K562 (cell line): ENCODE data around the gene SYNJ2. TPM values are rescaled to one million over a fixed set of nuclear protein-coding genes. Genes with fewer than 3 reads are reported as not detected.

Source experiments
- BRF1 ChIP-seq: IDR thresholded peaks from 3 replicates; pipeline ENCODE4 v1.6.1; 2011; ENCODE audit warnings: borderline replicate concordance, mild to moderate bottlenecking; ENCODE audit not compliant: insufficient read length; ENCODE audit errors: extremely low read depth
- DMBX1 ChIP-seq: fragments of 250-450 bp; sonication (Bioruptor Pico); IDR thresholded peaks from 2 replicates; pipeline ENCODE4 v1.8.0; 2022; ENCODE audit warnings: inconsistent platforms, mild to moderate bottlenecking, moderate library complexity, borderline replicate concordance
- ESRRA ChIP-seq: fragments of 450-650 bp; IDR thresholded peaks from 2 replicates; pipeline ENCODE4 v1.6.1; 2014; ENCODE audit warnings: low read depth, mild to moderate bottlenecking, moderate library complexity, borderline replicate concordance
- GABPA ChIP-seq: fragments of 200-800 bp; sonication (Bioruptor generic); conservative IDR thresholded peaks from 2 replicates; pipeline ENCODE4 v1.6.1; 2016; ENCODE audit warnings: low read depth, missing genetic modification characterization, missing compliant biosample characterization
- NONO ChIP-seq, 2 experiments: fragments of 200-400 bp in 1 of 2; fragments of 450-650 bp in 1 of 2; formaldehyde crosslinking in 1 of 2; IDR thresholded peaks; 2 replicates each; pipeline ENCODE4 v1.6.1; 2017; ENCODE audit warnings: low read depth in 2 of 2, mild to moderate bottlenecking in 2 of 2, moderate library complexity in 2 of 2, low read length in 1 of 2
- PRMT5 ChIP-seq: sonication (generic); formaldehyde crosslinking; IDR thresholded peaks from 2 replicates; pipeline ENCODE4 v1.5.0; 2020; ENCODE audit warnings: missing genetic modification reagents
- ZNF347 ChIP-seq: fragments of 450-650 bp; formaldehyde crosslinking; IDR thresholded peaks from 2 replicates; pipeline ENCODE4 v1.4.0; 2020; ENCODE audit warnings: low read depth, mild to moderate bottlenecking, moderate library complexity
- ZSCAN29 ChIP-seq: fragments of 450-650 bp; IDR thresholded peaks from 2 replicates; pipeline ENCODE4 v1.6.1; 2017
- polyA plus RNA-seq, 8 experiments: library from polyadenylated mRNA; depleted of rRNA in 4 of 8; stranded (reverse) in 5 of 8; unstranded in 3 of 8; fragments of >200 nt; fragmentation: Nextera tagmentation in 2 of 8; fragmentation: Illumina TruSeq in 1 of 8; extraction: Ambion mirVana in 2 of 8; extraction: Trizol in 1 of 8; gene quantifications; 2 replicates each; pipeline versions ENCODE4 v1.2.1 to v1.2.3, GENCODE V29; 2011 to 2014; ENCODE audit warnings: inconsistent platforms in 1 of 8, missing spikeins in 1 of 8
- total RNA-seq, 7 experiments: library from RNA; depleted of rRNA in 6 of 7; stranded (reverse); fragments of >200 nt in 6 of 7; fragmentation: Illumina TruSeq in 2 of 7; extraction: Trizol in 2 of 7; gene quantifications; 2 replicates each; pipeline versions ENCODE4 v1.2.1 to v1.2.3, GENCODE V29; 2011 to 2021; ENCODE audit warnings: low replicate concordance in 1 of 7
- TF ChIP-seq, protein P1 (sequence below): sonication (generic); formaldehyde crosslinking; IDR thresholded peaks from 2 replicates; pipeline ENCODE4 v1.8.0; 2023; ENCODE audit warnings: mild to moderate bottlenecking, missing genetic modification reagents
- TF ChIP-seq, protein P2 (sequence below): fragments of 450-650 bp; IDR thresholded peaks from 2 replicates; pipeline ENCODE4 v1.6.1; 2018; ENCODE audit not compliant: partially characterized antibody
- TF ChIP-seq, protein P3 (sequence below): sonication (generic); formaldehyde crosslinking; IDR thresholded peaks from 2 replicates; pipeline ENCODE4 v1.8.0; 2022; ENCODE audit warnings: mild to moderate bottlenecking, missing genetic modification reagents
- TF ChIP-seq, protein P4 (sequence below): fragments of 250-450 bp; sonication (Bioruptor Pico); IDR thresholded peaks from 2 replicates; pipeline ENCODE4 v1.4.0; 2020; ENCODE audit warnings: mild to moderate bottlenecking, moderate library complexity, borderline replicate concordance

SYNJ2 gene
- total and polyA plus RNA-seq, 9 of the 15 experiments (the other 6 are each of a cell fraction or from before 2014, with no cell fraction given): 3.0 to 27.7 (median 17.8) TPM

DNA sequence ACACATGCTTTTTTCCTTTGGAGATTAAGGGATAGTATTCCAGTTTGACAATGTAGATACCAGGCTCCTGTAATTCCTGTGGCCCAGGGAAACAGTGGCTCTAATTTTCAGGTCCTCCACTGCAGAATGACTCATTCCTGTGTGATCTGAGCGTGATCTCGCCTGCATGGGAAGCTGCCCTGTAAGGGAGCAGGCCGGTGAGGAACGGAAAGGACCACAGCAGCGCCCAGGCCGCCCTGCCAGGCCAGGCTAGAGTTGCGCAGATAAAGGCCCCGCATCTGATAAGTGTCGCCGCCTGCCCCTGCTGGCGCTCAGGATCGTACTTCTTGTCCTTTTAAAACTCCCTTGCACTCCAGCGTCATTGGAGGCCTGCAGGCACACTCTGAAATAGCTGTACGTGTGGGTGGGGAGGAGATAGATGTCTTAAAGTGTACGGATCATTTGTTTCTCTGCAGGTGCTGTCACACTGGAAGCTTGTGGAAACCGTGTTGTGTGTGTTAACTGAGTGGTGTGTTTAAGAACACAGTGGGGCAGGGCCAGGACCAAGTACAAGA, 60.7 kb downstream of the SYNJ2 start (continued):
- TF ChIP-seq, protein P1, sequence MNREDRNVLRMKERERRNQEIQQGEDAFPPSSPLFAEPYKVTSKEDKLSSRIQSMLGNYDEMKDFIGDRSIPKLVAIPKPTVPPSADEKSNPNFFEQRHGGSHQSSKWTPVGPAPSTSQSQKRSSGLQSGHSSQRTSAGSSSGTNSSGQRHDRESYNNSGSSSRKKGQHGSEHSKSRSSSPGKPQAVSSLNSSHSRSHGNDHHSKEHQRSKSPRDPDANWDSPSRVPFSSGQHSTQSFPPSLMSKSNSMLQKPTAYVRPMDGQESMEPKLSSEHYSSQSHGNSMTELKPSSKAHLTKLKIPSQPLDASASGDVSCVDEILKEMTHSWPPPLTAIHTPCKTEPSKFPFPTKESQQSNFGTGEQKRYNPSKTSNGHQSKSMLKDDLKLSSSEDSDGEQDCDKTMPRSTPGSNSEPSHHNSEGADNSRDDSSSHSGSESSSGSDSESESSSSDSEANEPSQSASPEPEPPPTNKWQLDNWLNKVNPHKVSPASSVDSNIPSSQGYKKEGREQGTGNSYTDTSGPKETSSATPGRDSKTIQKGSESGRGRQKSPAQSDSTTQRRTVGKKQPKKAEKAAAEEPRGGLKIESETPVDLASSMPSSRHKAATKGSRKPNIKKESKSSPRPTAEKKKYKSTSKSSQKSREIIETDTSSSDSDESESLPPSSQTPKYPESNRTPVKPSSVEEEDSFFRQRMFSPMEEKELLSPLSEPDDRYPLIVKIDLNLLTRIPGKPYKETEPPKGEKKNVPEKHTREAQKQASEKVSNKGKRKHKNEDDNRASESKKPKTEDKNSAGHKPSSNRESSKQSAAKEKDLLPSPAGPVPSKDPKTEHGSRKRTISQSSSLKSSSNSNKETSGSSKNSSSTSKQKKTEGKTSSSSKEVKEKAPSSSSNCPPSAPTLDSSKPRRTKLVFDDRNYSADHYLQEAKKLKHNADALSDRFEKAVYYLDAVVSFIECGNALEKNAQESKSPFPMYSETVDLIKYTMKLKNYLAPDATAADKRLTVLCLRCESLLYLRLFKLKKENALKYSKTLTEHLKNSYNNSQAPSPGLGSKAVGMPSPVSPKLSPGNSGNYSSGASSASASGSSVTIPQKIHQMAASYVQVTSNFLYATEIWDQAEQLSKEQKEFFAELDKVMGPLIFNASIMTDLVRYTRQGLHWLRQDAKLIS: no peak
- TF ChIP-seq NONO (IDR thresholded peaks at IDR 0.05; ENCODE audit: low read depth in 2 of 2, low read length in 1 of 2): no peak
- no peak; the same call in 1 of the 2 replicates for TF ChIP-seq DMBX1
- TF ChIP-seq, protein P2, sequence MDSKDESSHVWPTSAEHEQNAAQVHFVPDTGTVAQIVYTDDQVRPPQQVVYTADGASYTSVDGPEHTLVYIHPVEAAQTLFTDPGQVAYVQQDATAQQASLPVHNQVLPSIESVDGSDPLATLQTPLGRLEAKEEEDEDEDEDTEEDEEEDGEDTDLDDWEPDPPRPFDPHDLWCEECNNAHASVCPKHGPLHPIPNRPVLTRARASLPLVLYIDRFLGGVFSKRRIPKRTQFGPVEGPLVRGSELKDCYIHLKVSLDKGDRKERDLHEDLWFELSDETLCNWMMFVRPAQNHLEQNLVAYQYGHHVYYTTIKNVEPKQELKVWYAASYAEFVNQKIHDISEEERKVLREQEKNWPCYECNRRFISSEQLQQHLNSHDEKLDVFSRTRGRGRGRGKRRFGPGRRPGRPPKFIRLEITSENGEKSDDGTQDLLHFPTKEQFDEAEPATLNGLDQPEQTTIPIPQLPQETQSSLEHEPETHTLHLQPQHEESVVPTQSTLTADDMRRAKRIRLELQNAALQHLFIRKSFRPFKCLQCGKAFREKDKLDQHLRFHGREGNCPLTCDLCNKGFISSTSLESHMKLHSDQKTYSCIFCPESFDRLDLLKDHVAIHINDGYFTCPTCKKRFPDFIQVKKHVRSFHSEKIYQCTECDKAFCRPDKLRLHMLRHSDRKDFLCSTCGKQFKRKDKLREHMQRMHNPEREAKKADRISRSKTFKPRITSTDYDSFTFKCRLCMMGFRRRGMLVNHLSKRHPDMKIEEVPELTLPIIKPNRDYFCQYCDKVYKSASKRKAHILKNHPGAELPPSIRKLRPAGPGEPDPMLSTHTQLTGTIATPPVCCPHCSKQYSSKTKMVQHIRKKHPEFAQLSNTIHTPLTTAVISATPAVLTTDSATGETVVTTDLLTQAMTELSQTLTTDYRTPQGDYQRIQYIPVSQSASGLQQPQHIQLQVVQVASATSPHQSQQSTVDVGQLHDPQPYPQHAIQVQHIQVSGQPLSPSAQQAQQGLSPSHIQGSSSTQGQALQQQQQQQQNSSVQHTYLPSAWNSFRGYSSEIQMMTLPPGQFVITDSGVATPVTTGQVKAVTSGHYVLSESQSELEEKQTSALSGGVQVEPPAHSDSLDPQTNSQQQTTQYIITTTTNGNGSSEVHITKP: no peak
- TF ChIP-seq ESRRA: no peak
- TF ChIP-seq, protein P3, sequence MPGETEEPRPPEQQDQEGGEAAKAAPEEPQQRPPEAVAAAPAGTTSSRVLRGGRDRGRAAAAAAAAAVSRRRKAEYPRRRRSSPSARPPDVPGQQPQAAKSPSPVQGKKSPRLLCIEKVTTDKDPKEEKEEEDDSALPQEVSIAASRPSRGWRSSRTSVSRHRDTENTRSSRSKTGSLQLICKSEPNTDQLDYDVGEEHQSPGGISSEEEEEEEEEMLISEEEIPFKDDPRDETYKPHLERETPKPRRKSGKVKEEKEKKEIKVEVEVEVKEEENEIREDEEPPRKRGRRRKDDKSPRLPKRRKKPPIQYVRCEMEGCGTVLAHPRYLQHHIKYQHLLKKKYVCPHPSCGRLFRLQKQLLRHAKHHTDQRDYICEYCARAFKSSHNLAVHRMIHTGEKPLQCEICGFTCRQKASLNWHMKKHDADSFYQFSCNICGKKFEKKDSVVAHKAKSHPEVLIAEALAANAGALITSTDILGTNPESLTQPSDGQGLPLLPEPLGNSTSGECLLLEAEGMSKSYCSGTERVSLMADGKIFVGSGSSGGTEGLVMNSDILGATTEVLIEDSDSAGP (CRISPR knock-in tag): peak; percentile 74
- TF ChIP-seq ZNF347: no peak
- TF ChIP-seq PRMT5 (CRISPR knock-in tag): no peak
- no peak for TF ChIP-seq ZSCAN29
- no peak for TF ChIP-seq GABPA
- no peak for TF ChIP-seq BRF1
- TF ChIP-seq, protein P4, sequence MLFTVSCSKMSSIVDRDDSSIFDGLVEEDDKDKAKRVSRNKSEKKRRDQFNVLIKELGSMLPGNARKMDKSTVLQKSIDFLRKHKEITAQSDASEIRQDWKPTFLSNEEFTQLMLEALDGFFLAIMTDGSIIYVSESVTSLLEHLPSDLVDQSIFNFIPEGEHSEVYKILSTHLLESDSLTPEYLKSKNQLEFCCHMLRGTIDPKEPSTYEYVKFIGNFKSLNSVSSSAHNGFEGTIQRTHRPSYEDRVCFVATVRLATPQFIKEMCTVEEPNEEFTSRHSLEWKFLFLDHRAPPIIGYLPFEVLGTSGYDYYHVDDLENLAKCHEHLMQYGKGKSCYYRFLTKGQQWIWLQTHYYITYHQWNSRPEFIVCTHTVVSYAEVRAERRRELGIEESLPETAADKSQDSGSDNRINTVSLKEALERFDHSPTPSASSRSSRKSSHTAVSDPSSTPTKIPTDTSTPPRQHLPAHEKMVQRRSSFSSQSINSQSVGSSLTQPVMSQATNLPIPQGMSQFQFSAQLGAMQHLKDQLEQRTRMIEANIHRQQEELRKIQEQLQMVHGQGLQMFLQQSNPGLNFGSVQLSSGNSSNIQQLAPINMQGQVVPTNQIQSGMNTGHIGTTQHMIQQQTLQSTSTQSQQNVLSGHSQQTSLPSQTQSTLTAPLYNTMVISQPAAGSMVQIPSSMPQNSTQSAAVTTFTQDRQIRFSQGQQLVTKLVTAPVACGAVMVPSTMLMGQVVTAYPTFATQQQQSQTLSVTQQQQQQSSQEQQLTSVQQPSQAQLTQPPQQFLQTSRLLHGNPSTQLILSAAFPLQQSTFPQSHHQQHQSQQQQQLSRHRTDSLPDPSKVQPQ: no peak
